IMR-90 (cell line): ENCODE results near the gene CFAP206. TPM values are rescaled to one million over a fixed set of nuclear protein-coding genes. Genes with fewer than 3 reads are reported as not detected.

Source experiments
- ATAC-seq: fragments of 200-7000 bp; cut with Tn5 transposase; 2 replicates; pipeline ENCODE4 v1.9.1; 2020; ENCODE audit warnings: low read depth, mild to moderate bottlenecking, moderate library complexity
- BruUV-seq: library from RNA; stranded (reverse); fragments of 400-500 nt; replicated peaks from 2 replicates; lab custom pipeline; 2021; lab: Mats Ljungman, UMichigan
- CTCF ChIA-PET: fragments of 300-600 bp; formaldehyde crosslinking; extraction: SDS; loops from one replicate; lab custom pipeline; 2021; ENCODE audit warnings: antibody characterized with exemption; lab: Yijun Ruan, JAX
- POLR2A ChIA-PET: fragments of 300-600 bp; sonication (Branson Sonifier 250); formaldehyde crosslinking; loops from one replicate; lab custom pipeline; 2022; ENCODE audit warnings: antibody characterized with exemption; ENCODE audit not compliant: unreplicated experiment; lab: Charles Lee
- DNase-seq: peaks from one replicate; pipeline ENCODE4 v3.0.0; 2013
- H2AFZ ChIP-seq: replicated peaks from 2 replicates; pipeline ENCODE3; 2013; ENCODE audit warnings: low read length, mild to moderate bottlenecking; ENCODE audit not compliant: poor library complexity
- H2AK5ac ChIP-seq: 2 replicates; pipeline ENCODE4 v1.6.1; 2013; ENCODE audit warnings: low read depth, low read length, inconsistent platforms
- H2AK9ac ChIP-seq: replicated peaks from 2 replicates; pipeline ENCODE3; 2013; ENCODE audit warnings: mild to moderate bottlenecking, low read depth, low read length, moderate library complexity; ENCODE audit not compliant: poor library complexity
- H2BK120ac ChIP-seq: 2 replicates; pipeline ENCODE4 v1.6.1; 2013; ENCODE audit warnings: low read depth, low read length, inconsistent platforms
- H2BK15ac ChIP-seq: 3 replicates; pipeline ENCODE4 v1.6.1; 2013; ENCODE audit warnings: low read depth, low read length, inconsistent platforms
- H2BK20ac ChIP-seq: 2 replicates; pipeline ENCODE4 v1.6.1; 2013; ENCODE audit warnings: low read depth, mild to moderate bottlenecking, inconsistent platforms, low read length, moderate library complexity
- H2BK5ac ChIP-seq: 2 replicates; pipeline ENCODE4 v1.6.1; 2013; ENCODE audit warnings: mild to moderate bottlenecking, low read depth, low read length, inconsistent platforms; ENCODE audit not compliant: poor library complexity, severe bottlenecking
- H3K14ac ChIP-seq: replicated peaks from 2 replicates; pipeline ENCODE4 v1.6.1; 2013; ENCODE audit warnings: low read depth, low read length, inconsistent platforms
- H3K18ac ChIP-seq: 2 replicates; pipeline ENCODE4 v1.6.1; 2013; ENCODE audit warnings: low read depth, low read length, control low read depth
- H3K23ac ChIP-seq: 2 replicates; pipeline ENCODE4 v1.6.1; 2013; ENCODE audit warnings: low read depth, low read length, inconsistent platforms
- H3K27ac ChIP-seq: 2 replicates; pipeline ENCODE4 v1.5.1; 2013; ENCODE audit warnings: mild to moderate bottlenecking, control low read depth, low read length; ENCODE audit not compliant: insufficient read depth
- H3K27me3 ChIP-seq: 2 replicates; pipeline ENCODE4 v1.6.1; 2013; ENCODE audit warnings: low read length; ENCODE audit not compliant: control insufficient read depth, insufficient read depth
- H3K36me3 ChIP-seq: 2 replicates; pipeline ENCODE4 v1.6.1; 2013; ENCODE audit warnings: low read length, mixed read lengths; ENCODE audit not compliant: control insufficient read depth, insufficient read depth
- H3K4ac ChIP-seq: 2 replicates; pipeline ENCODE4 v1.6.1; 2013; ENCODE audit warnings: low read depth, low read length, inconsistent platforms
- H3K4me1 ChIP-seq: 2 replicates; pipeline ENCODE4 v1.6.1; 2013; ENCODE audit warnings: low read length, mixed read lengths; ENCODE audit not compliant: control insufficient read depth, insufficient read depth
- H3K4me2 ChIP-seq: 2 replicates; pipeline ENCODE4 v1.6.1; 2013; ENCODE audit warnings: low read depth, mild to moderate bottlenecking, control low read depth, low read length, moderate library complexity
- H3K4me3 ChIP-seq: 2 replicates; pipeline ENCODE4 v1.5.1; 2013; ENCODE audit warnings: low read depth, mild to moderate bottlenecking, control low read depth, low read length, moderate library complexity; ENCODE audit not compliant: insufficient read depth
- H3K56ac ChIP-seq: 2 replicates; pipeline ENCODE4 v1.6.1; 2013; ENCODE audit warnings: low read length, inconsistent platforms; ENCODE audit not compliant: insufficient read depth; ENCODE audit errors: extremely low read depth
- H3K79me1 ChIP-seq, 2 experiments: 2 replicates each; pipeline ENCODE4 v1.6.1; 2013; ENCODE audit warnings: low read length in 2 of 2, inconsistent platforms in 1 of 2, low read depth in 1 of 2
- H3K9ac ChIP-seq: 2 replicates; pipeline ENCODE4 v1.6.1; 2013; ENCODE audit warnings: low read depth, low read length, control low read depth
- H3K9me1 ChIP-seq: 2 replicates; pipeline ENCODE4 v1.6.1; 2013; ENCODE audit warnings: low read length, inconsistent platforms; ENCODE audit not compliant: insufficient read depth
- H3K9me3 ChIP-seq: 2 replicates; pipeline ENCODE4 v1.6.1; 2013; ENCODE audit warnings: low read length; ENCODE audit not compliant: control insufficient read depth, insufficient read depth
- H4K20me1 ChIP-seq: 2 replicates; pipeline ENCODE4 v1.6.1; 2013; ENCODE audit warnings: low read length, inconsistent platforms; ENCODE audit not compliant: insufficient read depth
- H4K5ac ChIP-seq: 2 replicates; pipeline ENCODE4 v1.6.1; 2013; ENCODE audit warnings: mild to moderate bottlenecking, low read depth, low read length, control low read depth
- H4K8ac ChIP-seq, 2 experiments: 2 replicates each; pipeline ENCODE4 v1.6.1; 2013; ENCODE audit warnings: low read depth in 2 of 2, low read length in 2 of 2, control low read depth in 1 of 2, inconsistent platforms in 1 of 2
- H4K91ac ChIP-seq: 2 replicates; pipeline ENCODE4 v1.6.1; 2013; ENCODE audit warnings: low read depth, low read length, inconsistent platforms; ENCODE audit not compliant: insufficient read depth
- BHLHE40 ChIP-seq: fragments of 150-350 bp; IDR thresholded peaks from 2 replicates; pipeline ENCODE4 v1.6.1; 2016; ENCODE audit warnings: mild to moderate bottlenecking, low read depth, low read length
- CEBPB ChIP-seq: IDR thresholded peaks from 2 replicates; pipeline ENCODE4 v1.6.1; 2012; ENCODE audit warnings: low read depth, low read length, improper control_type of control experiment
- CHD1 ChIP-seq: IDR thresholded peaks from 2 replicates; pipeline ENCODE4 v1.6.1; 2012; ENCODE audit warnings: low read depth, low read length, improper control_type of control experiment
- CTCF ChIP-seq: conservative IDR thresholded peaks from 2 replicates; pipeline ENCODE4 v1.5.1; 2012; ENCODE audit warnings: mild to moderate bottlenecking, low read depth, low read length, improper control_type of control experiment
- ELK1 ChIP-seq: fragments of 150-350 bp; IDR thresholded peaks from 2 replicates; pipeline ENCODE4 v1.6.1; 2016; ENCODE audit warnings: low read depth, mild to moderate bottlenecking, low read length, moderate library complexity, borderline replicate concordance
- FOS ChIP-seq: fragments of 150-350 bp; IDR thresholded peaks from 2 replicates; pipeline ENCODE4 v1.6.1; 2016; ENCODE audit warnings: low read depth, low read length
- MAFK ChIP-seq: IDR thresholded peaks from 2 replicates; pipeline ENCODE4 v1.6.1; 2012; ENCODE audit warnings: low read depth, low read length, improper control_type of control experiment
- MAZ ChIP-seq: IDR thresholded peaks from 2 replicates; pipeline ENCODE4 v1.6.1; 2012; ENCODE audit warnings: low read depth, mild to moderate bottlenecking, low read length, improper control_type of control experiment, moderate library complexity, borderline replicate concordance
- MXI1 ChIP-seq: IDR thresholded peaks from 2 replicates; pipeline ENCODE4 v1.6.1; 2012; ENCODE audit warnings: low read depth, mild to moderate bottlenecking, low read length, moderate library complexity, borderline replicate concordance
- NFE2L2 ChIP-seq: fragments of 150-350 bp; IDR thresholded peaks from 2 replicates; pipeline ENCODE4 v1.6.1; 2016; ENCODE audit warnings: low read depth, mild to moderate bottlenecking, low read length
- POLR2A ChIP-seq: IDR thresholded peaks from 2 replicates; pipeline ENCODE4 v1.6.1; 2012; ENCODE audit warnings: mild to moderate bottlenecking, low read depth, low read length
- RAD21 ChIP-seq: IDR thresholded peaks from 2 replicates; pipeline ENCODE4 v1.6.1; 2012; ENCODE audit warnings: low read length, improper control_type of control experiment
- RCOR1 ChIP-seq: IDR thresholded peaks from 2 replicates; pipeline ENCODE4 v1.6.1; 2012; ENCODE audit warnings: mild to moderate bottlenecking, low read length, improper control_type of control experiment; ENCODE audit not compliant: insufficient replicate concordance
- RFX5 ChIP-seq: IDR thresholded peaks from 2 replicates; pipeline ENCODE4 v1.8.0; 2012; ENCODE audit warnings: low read depth, mild to moderate bottlenecking, low read length, moderate library complexity
- SMC3 ChIP-seq: fragments of 150-350 bp; IDR thresholded peaks from 2 replicates; pipeline ENCODE4 v1.6.1; 2016; ENCODE audit warnings: low read depth, mild to moderate bottlenecking, antibody characterized with exemption, low read length, moderate library complexity
- USF2 ChIP-seq: fragments of 150-350 bp; IDR thresholded peaks from 2 replicates; pipeline ENCODE4 v1.6.1; 2017; ENCODE audit warnings: mild to moderate bottlenecking, antibody characterized with exemption, low read length, low read depth
- whole genome bisulfite sequencing, 2 experiments: methylation state at CpG; one replicate each; pipeline versions ENCODE4 v1.1.5 to v1.1.7; 2013; ENCODE audit warnings: missing lambda C conversion rate in 2 of 2; ENCODE audit not compliant: insufficient read length in 1 of 2; ENCODE audit errors: extremely low coverage in 2 of 2; 5-methylcytosine and 5-hydroxymethylcytosine counted together
- dilution Hi-C: fragments of 300-500 bp; cut with HindIII; formaldehyde crosslinking; loops from one replicate; pipeline ENCODE4 v1.14.3; 2018; ENCODE audit warnings: low sequenced_read_pairs; ENCODE audit not compliant: unreplicated experiment
- in situ Hi-C: fragments of 300-500 bp; cut with MboI; formaldehyde crosslinking; loops from 3 replicates; pipeline ENCODE4 v1.14.3; 2019; ENCODE audit warnings: low sequenced_read_pairs, inconsistent platforms, mixed read lengths
- intact Hi-C: fragments of 100-400 bp; cut with micrococcal nuclease; formaldehyde crosslinking; loops from 2 replicates; pipeline ENCODE4 v1.10.0; 2022
- polyA plus RNA-seq, 3 experiments: library from polyadenylated mRNA; depleted of rRNA; stranded (reverse); fragments of >200 nt; gene quantifications; 2 replicates each; pipeline ENCODE4 v1.2.3, GENCODE V29; 2012; ENCODE audit warnings: low replicate concordance in 1 of 3
- total RNA-seq: library from RNA; depleted of rRNA; stranded (reverse); fragments of >200 nt; gene quantifications from 2 replicates; pipeline ENCODE4 v1.2.3, GENCODE V29; 2012

CFAP206 gene
- total and polyA plus RNA-seq, 2 of the 4 experiments (the other 2 are of a cell fraction), result under 0.01 to 0.09 TPM

- no peak overlapping the region for H2AFZ ChIP-seq
- no peak overlapping the region for H2AK5ac ChIP-seq
- H2AK9ac ChIP-seq, result no peak overlapping the region
- ChIA-PET POLR2A (no interaction called here), CTCF (no interaction called here)
- H3K27ac ChIP-seq, result no peak overlapping the region
- no TSS peak for BruUV-seq
- no peak overlapping the region for H4K91ac ChIP-seq
- no peak overlapping the region for H3K9ac ChIP-seq
- ATAC-seq (no peak), DNase-seq (no peak)
- no peaks in the 10 kb centered on the region for H4K20me1 ChIP-seq
- no peak overlapping the region for H3K4ac ChIP-seq
- H3K23ac ChIP-seq, result no peak overlapping the region
- no peak overlapping the region for H2BK120ac ChIP-seq
- in situ Hi-C loops, result no loop called here
- no peak overlapping the region for H3K56ac ChIP-seq
- intact Hi-C loops, result no loop called here
- no peak overlapping the region for H2BK20ac ChIP-seq
- dilution Hi-C loops, result no loop called here
- no peak overlapping the region for H4K5ac ChIP-seq
- no peak overlapping the region for H3K4me2 ChIP-seq
- peaks cover 17% of the 10 kb centered on the region for H3K36me3 ChIP-seq
- H3K79me1 ChIP-seq, result peaks cover 12 to 15% of the 10 kb centered on the region in 2 experiments
- no peak overlapping the region for H3K18ac ChIP-seq
- H4K8ac ChIP-seq, result no peak overlapping the region
- H3K9me1 ChIP-seq, result no peaks in the 10 kb centered on the region
- no peaks in the 10 kb centered on the region for H3K4me1 ChIP-seq
- no peak overlapping the region for H3K14ac ChIP-seq
- no peaks in the 10 kb centered on the region for H3K27me3 ChIP-seq
- H3K9me3 ChIP-seq, result peaks cover 7% of the 10 kb centered on the region; the same call in 1 of the 2 replicates
- H2BK5ac ChIP-seq, result no peak overlapping the region
- no peak overlapping the region for H2BK15ac ChIP-seq
- no peak overlapping the region for H3K4me3 ChIP-seq
- no peak for TF ChIP-seq RFX5
- no peak for TF ChIP-seq USF2
- no peak for TF ChIP-seq RCOR1
- TF ChIP-seq CTCF, result no peak
- no peak for TF ChIP-seq MXI1
- TF ChIP-seq SMC3, result no peak
- TF ChIP-seq CEBPB, result no peak
- no peak for TF ChIP-seq NFE2L2
- no peak for TF ChIP-seq MAZ
- TF ChIP-seq BHLHE40, result no peak
- TF ChIP-seq ELK1, result no peak
- TF ChIP-seq MAFK, result no peak
- no peak for TF ChIP-seq CHD1
- no peak for TF ChIP-seq RAD21
- no peak for TF ChIP-seq FOS
- TF ChIP-seq POLR2A, result no peak
- no CpG with 5 or more reads among the region's 4 CpGs for WGBS, 2 experiments
Measured at GRCh38 chr6:87482366-87482765, 74.6 kb downstream of the CFAP206 start.
